ENCODE measurements around the gene TDRD9. TPM values are rescaled to one million over a fixed set of nuclear protein-coding genes. Genes with fewer than 3 reads are reported as not detected.
A peak's percentile ranks its signal among the peaks of the same experiment; 100 is the strongest.

Gene TDRD9
- total RNA-seq, 1 donor from 2014 or later: 4.3 TPM

DNA sequence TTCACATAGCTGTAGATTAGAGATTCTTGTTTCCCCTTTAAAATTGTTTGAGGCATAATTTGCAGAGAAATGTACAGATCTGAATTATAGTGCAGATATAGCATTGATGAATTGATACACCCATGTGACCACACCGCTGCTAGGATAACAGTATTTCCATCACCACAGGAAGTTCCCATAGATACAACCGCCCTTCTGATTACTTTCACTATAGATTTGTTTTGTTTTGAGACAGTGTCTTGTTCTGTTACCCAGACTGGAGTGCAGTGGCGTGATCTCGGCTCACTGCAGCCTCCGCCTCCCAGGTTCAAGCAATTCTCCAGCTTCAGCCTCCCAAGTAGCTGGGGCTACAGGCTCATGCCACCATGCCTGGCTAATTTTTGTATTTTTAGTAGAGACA lies 148.5 kb downstream of the TDRD9 start:
- no peak for DNase-seq

DNA sequence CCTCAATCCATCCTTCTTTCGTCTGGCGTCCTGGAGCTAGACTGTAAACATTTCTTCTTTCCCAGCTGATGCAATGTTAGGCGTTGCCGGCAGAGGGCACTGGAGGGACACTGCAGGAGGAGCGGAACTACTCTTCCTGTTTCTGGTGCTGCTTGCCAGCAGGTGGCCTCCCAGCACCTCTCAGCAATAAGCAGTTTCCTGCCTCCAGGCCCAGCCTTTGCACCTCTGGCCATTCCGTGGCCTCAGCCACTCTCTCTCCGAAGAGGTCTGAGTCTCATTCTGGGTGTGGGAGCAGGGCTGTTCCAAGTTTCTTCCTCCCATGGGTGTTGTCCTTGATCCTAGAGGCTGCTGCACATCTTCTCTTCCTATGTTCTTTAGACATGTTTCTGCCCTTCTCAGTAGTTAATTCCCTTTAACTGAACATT lies 149.8 kb downstream of the TDRD9 start:
- DNase-seq: peak; percentile 89

DNA sequence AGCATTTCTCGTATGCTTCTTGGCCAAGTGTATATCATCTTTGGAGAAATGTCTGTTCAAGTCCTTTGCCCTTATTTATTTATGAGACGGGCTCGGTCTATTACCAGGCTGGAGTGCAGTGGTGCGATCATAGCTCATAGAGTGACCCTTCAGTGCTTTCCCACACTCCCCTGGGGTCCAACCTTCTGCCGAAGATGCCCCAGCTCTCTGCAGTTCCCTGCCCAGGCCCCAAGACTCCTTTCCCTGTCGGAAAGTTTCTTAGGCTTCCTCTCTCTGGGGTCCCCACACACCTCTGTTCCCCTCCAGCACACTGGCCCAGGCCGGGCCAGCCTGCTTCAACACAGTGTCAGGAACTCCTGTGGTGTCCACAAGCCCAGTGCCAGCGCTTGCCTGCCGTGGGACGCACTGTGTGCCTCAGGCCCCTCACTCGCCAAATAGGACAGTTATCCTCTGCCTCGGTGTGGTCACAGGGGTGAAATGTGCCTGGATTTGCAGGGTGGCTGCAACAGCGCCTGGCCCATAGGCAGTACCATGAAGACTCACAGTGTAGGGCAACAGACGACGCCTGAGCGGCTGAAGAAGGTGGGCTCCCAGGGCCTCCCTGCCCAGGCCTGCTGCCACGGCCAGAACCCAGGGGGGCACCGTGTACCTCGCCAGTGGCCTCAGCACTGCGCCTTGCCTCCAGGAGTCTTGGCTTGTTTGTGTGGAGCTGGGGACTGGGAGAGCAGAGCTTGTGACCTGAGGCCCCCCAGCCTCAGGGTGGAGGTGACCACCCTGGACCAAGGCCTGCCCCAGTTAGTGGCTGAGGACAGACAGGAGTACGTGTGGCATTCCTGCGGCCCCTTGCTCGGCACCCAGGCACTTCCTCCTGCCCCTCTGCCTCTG lies 152.4 kb downstream of the TDRD9 start:
- DNase-seq: no peak

DNA sequence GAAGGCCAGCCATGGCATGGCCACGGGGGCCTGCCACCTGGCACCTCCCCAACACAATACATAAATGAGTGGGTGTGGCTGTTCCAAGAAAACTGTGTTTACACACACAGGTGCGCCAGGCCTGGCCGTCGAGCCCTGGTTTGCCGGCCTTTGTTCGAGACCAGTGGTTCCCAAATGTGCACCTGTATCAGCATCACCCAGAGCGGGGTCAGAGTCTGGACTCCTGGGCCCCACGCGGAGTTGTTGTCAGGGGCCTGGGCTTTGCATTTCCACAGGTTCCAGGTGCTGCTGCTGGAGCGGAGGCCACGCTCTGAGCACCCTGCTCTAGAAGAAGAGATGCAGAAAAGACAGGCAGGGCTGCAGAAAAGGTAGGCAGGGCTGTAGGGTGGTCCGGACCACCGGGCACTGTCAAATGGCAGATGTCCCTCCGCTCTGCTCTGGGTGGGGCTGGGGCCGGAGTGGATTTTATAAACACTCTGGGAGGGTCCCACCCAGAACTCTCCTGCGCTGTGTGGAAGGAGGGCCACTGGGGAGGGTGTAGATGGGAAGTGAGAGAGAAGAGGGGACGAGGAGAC lies 153.1 kb downstream of the TDRD9 start:
- no peak for DNase-seq

DNA sequence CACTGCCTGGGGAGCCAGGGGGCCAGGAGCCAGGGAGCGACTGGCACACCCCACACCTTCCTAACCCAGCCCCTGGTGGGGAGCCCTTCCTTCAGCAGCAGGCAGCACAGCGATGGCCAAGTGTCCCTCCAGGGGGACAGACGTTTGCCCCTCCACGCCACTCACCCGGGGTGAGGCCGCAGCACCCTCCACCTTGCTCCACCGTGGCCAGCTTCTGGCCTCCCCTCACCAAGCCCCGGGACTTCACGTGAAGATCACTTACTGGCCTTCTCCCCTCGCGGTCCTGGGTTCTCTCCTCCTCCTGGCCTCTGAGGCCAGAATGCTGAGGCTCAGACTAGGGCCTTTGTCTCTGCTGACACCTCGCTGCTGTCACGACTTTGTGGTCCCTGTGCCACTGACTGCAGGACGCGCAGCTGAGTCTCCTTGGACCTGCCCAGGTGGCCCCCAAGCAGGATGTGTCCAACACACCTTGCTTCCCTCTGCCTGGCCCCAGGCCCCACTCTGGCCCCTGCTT lies 153.8 kb downstream of the TDRD9 start:
- DNase-seq: no peak

DNA sequence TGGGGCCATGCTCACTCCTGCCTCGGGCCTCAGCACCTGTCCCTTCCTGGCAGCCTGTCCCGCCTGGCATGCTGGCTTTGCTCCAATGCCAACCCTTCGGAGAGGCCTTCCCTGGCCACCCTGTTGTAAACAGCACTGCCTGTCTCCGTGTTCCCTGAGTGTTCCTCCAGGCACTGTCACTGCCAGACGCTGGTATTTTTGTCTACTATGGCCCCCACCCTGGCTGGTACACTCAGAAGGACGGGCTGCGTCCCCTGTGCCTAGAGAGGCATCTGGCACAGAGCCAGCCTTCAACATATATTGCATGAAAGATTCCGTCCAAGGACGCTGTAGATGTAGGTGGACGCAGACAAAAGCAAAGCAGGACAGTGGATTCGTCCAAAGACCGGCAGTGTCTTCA lies 154.6 kb downstream of the TDRD9 start:
- no peak for DNase-seq

DNA sequence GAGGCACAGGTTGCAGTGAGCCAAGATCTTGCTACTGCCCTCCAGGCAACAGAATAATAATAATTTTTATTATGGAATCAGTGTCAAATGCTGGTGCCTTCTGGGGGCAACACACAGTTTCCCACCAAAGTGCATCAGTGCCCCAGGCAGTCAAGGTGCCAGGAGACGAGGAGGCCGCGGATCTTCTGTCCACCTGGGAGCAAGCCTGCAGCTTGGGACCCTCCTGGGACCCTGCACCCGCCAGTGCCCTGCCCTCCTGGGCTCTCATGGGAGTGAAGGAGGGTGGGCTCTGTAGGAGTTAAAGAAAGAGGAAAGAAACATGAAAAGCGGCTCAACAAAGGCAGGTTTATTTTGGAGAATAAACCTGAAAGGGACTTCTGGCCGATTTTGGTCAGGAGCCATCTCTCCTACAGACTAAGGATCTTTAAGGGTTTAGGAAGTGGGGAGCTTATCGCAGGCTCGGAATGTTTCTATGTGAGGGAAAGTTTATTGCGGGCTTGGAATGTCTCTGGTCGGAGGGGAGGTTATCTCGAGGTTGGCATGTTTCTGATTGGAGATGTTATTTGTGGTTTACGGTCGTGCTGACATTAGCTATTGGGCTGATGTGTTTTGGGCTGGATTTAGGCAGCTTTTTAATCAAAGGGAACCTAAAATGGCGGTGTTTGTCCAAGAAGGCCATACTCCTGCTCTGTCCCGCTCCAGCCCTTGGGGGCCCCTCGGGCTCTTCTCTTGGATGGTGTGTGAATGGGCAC lies 156.2 kb downstream of the TDRD9 start:
- no peak for DNase-seq

DNA sequence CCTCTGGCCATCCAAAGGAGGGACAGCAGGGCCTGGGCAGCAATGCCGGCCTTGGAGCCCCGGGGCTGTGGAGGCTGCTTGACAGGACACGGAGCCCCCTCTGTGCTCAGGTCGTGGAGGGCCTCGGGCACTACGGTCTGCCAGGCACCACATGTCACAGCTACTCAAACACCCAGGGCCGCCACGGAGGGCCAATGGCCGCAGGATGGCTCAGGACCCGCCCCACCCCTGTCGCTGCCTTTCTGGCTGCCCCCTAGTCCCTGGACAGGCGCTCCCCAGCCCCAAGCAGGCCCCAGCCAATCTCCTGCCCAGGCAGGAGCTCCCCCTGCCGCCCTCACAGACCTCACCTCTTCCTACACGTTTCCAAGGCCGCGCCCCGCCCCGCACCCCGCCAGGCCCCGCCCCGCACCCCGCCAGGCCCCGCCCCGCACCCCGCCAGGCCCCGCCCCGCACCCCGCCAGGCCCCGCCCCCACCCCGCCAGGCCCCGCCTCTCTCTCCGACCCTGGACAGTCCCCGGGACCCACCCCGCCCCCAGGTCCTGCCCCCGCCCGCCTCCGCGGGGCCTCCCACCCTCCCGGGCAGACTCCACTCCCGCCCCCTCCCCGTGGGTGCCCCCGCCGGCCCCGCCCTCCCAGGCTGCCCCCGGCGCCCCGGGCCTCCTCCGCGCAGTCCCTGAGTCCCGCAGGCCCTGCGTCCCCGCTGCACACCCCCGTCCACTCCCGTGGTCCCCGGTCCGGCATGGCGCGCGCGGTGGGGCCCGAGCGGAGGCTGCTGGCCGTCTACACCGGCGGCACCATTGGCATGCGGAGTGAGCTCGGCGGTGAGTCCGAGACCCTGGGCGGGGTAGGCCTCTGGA lies 157.0 kb downstream of the TDRD9 start, which contains the start of gene ASPG:
ASPG (plus strand) TSS at position 669 of the 857 bp plus-strand sequence; CDS start at position 740, 71 bp downstream.
- no peak for DNase-seq

DNA sequence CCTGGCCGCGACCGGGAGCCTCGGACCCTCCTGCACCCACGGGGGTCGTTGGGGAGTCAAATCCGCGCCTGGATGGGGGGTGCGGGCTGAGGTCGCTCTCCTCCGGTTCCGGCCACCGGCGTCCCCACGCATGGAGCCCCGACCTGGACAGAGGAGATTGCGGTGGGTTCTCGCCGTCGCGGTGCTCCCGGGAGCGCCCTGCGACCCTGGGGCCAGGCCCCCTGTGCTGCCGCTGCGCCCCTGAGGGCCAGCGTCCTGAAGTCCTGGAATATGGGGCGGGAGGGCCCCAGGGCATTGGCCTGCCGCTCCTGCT lies 157.6 kb downstream of the TDRD9 start:
- no peak for DNase-seq

DNA sequence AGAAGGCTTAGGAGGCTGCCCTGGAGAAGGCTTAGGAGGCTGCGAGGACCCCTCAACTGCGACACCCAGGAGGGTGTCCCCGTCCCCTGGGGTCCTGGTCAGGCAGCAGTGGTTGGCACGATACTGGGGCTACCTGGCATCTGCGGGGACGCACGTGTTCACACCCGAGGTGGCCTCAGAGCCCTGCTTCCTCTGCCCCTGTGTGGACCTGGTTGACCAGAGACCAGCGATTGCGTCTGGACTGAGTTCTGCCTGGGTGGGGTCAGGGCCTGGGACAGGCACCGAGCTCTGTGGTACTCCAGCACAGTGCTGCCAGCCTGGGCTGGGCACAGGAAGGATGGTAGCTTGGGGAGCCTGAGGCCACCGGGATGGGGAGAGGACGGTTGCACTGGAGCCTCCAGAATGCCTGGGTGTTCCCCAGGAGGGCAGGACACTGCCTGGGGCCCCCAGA lies 158.0 kb downstream of the TDRD9 start:
- no peak for DNase-seq

DNA sequence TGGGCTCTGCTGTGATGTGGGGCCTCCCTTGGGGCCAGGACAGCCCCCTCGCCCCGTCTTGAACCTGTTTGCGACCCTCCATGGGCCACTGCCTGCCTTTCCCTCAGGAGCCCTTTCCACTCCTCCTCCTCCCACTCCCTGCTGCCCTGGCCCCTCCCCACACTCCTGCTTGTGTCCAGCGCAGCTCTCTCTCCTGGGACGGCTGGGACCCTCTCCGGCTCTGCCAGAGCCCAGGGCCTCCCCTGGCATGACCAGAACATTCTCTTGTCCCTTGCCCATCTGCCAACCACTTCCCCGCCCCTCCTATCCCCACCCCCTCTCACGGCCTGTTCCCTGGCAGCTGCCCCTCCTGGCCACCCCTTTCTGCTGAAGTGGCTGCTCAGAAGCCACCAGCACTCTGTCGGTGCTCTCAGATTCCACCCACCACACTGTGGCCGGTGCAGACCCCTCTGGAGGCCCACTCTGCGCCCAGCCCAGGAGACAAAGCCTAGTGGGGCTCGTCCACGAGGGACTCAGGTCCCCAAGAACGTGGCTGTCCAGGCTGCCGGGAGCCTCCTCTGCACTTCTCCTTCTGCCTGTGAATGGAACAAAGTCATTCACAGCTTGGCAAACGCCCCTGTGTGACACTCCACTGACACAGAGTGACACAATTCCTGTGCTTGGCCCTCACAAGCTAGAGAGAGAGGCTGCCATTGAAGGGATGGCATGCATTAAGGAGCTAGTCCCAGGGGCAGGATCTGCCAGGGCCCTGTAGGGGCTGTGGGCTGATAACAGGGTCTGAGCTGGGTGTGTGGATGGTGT lies 158.6 kb downstream of the TDRD9 start:
- no peak for DNase-seq

DNA sequence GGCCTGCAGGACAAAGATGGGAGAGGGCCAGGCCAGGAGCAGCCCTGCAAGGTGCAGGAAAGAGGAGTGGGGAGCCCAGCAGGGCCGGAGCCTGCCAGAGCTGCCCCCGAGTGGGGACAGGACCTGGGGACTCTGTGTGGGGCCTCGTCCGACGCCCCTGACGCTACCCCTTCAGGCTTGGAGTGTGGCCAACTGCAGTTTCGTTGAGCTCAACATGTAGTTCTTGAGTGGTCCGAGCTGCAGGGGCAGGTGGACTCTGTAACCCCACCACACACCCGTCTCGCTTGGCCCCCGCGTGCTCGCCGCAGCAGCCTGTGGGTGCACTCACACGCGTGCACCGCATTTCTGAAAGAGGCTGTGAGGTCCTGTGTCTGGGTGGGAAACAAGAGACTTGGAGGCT lies 159.2 kb downstream of the TDRD9 start:
- no peak for DNase-seq

DNA sequence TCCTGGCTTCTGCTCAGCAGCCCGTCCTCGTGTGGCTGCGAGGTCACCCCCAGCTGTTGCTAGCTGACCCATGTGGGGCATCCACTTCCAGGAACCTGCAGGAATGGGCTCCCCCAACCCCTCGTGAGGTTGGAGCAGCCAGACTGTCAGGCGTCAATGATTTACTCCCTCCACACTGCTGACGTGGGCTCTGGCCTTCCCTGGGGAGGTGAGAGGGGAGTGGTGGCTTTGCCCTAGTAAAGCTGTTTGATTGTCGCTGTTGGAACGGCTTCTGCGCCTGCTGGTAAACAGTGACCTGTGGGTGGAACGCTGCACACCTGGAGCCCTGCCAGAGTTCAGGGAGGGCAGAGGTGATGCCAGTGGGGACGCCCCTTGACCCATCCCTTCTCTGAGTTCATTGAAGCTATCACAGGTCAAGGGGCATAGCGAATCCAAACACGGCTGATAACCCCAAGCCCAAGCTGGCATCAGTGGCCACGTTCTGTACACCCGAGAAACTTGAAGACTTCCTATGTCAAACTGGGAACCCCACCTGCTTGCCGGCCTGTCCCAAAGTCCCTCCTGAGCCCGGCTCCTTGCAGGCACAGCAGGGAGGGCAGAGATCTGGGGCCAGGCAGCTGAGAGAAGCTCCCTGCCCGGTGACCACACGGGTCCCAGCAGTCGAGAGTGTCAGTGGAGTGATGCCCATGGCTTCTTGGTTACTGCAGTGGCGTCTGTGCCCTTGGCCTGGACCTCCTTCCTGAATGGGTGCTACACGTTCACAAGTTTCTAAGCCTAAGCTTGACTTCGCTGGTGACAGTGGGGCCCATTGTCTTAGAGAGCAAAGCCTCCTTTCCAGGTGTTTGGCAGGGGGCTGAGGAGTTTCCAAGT lies 160.0 kb downstream of the TDRD9 start:
- DNase-seq: no peak

DNA sequence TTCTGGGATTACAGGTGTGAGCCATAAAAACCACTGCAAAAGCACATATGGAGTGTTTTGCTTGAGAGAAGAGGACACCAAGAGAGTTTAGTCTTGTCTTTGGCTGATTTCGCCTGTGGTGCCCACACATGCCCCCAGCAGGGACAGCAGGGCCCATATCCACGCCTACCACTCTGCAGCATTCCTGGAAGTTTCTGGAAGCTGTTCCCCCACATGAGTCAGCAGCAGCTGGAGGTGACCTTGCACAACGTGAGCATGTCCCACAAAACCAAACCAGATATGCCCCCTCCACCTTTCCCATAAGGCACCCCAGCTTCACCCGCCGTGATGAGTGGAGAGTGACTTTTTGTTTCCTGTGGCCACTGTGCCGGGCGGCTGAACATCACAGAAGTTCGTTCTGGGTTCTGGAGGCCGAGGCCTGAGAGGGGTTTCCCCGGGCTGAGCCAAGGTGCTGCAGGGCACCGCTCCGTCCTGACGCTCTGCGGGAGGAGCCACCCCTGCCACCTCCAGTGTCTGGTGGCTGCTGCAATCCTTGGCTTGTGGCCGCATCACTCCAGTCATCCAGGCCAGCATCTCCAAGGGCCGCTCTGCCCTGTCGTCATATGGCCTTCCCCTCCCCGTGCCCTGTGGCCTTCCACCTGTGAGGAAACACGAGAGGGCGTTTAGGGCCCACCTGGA lies 162.0 kb downstream of the TDRD9 start:
- DNase-seq: no peak

DNA sequence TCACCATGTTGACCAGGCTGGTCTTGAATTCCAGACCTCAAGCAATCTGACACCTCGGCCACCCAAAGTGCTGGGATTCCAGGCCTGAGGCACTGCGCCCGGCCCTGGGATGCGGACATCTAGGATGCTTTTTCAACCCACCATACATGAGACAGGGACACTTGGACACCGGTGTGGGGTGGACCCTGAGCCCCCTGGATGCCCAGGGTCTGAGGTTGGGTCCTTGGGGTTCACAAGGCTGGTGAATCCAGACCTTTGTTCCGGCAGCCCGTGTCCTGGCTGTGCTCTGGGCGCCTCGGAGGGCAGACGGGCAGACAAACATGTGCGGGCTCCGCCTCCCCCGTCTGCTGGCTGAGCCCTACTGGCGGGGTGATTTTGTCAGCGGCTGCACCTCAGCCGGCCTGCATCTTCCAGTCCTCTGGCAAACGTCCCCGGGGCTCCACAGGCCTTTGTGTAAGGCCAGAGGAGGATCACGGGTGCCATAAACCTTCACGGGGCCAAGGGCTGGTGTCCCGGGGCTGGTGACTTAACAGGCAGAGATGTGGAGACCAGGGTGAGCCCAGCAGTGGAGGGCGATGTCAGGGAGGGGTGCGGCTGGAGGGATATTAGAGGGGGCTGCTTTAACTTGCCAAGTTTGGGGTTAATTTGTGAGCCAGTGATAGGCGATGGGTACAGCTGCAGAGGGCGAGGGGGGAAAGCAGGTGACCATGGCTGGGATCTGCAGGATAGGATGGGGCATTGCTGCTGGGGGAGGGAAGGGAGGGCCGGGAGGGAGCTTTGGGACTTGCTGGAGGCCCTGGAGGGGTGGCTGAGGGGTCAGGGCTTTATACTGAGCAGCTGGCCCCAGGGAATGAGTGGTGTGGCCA lies 163.0 kb downstream of the TDRD9 start:
- no peak for DNase-seq

DNA sequence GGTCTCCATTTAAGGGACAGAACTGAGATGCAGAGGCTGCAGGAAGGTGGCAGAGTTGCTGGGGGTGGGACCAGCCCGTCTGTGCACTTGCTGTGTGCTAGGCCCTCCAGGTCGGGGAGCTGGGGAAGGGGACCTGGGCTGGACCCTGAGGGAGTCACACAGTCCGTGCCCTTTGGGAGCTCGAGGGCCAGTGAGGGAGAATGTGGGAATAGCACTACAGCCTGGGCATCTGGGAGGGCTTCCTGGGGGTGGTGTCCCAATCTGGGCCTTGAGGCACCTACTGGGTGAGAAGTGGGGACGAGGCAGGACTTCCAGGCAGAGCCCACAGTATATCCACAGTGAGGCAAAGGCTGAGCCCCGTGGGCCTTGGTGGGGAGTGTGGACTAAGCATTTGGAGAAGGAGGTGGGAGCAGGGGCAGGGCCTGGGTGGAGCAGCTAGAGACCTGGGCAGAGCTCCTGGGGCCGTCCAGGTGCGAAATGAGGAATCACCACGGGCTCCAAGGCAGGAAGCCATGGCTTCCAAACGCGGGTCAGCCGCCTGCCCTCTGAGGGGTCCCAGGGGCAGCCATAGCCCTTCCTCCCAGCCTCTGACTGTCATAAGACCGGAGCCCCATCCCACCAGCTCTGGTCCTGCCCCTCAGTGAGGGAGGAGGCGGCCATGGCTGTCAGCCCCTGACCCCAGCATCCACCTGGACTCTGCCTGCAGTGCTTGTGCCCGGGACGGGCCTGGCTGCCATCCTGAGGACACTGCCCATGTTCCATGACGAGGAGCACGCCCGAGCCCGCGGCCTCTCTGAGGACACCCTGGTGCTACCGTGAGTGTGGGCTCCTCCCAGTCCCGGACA lies 163.9 kb downstream of the TDRD9 start:
- DNase-seq: no peak

DNA sequence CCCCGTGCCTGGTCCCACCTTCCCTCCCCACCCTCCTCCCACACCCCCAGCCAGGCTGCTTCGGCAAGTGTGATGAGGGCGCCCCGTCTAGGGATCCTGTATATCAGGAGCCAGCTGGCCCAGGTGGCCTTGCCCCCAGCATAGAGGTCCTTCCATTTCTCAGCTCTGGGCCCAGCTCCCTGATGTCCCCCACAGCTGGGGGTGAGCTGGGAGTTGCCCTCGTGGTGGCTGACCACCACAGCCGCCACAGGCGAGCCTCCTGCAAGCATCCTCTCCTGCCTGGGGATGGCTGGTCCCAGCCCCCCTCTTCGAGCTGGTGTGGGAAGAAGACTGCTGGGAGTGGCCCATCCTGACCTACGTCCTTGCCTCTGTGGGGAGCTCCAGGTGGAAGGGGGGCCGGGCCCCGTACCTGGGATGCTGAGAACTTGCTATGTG lies 164.7 kb downstream of the TDRD9 start:
- no peak for DNase-seq

Measured in dermis blood vessel endothelial cell (primary cell).